Measurements from ENCODE around the gene UBE2M.

UBE2M gene

GRCh38 chr19:58538257-58539168, 19.9 kb downstream of the UBE2M start:
- DNase-seq: no peak

- DNase-seq: no peak
These were observed 21.3 kb downstream of the UBE2M start for GRCh38 chr19:58536852-58537798.

- DNase-seq: no peak
These were observed 22.6 kb downstream of the UBE2M start for GRCh38 chr19:58535857-58536256.

GRCh38 chr19:58531034-58531840, 27.2 kb downstream of the UBE2M start:
- DNase-seq: no peak

- no peak for DNase-seq
These were observed 29.0 kb downstream of the UBE2M start for GRCh38 chr19:58529405-58529804.

- DNase-seq: no peak
These were observed 35.7 kb downstream of the UBE2M start for GRCh38 chr19:58522709-58523108.

GRCh38 chr19:58521651-58522050, 36.8 kb downstream of the UBE2M start:
- DNase-seq: no peak

- no peak for DNase-seq
These were observed 38.2 kb downstream of the UBE2M start for GRCh38 chr19:58520257-58520599.

- DNase-seq: peak; percentile 78 to 81
These were observed 38.8 kb downstream of the UBE2M start, which contains the start of gene ZBTB45 for GRCh38 chr19:58519355-58520256. TSS of gene ZBTB45 (minus strand) at chr19:58519810. CDS start at chr19:58517673, 2,137 bp downstream.

- DNase-seq: peak; percentile 34 to 46
These were observed 39.4 kb downstream of the UBE2M start for GRCh38 chr19:58519087-58519354.

GRCh38 chr19:58518256-58519086, 39.9 kb downstream of the UBE2M start:
- DNase-seq: no peak

GRCh38 chr19:58516964-58517833, 41.2 kb downstream of the UBE2M start:
- DNase-seq: no peak

GRCh38 chr19:58516246-58516836, 42.1 kb downstream of the UBE2M start:
- DNase-seq: no peak

GRCh38 chr19:58515259-58515658, 43.2 kb downstream of the UBE2M start:
- no peak for DNase-seq

- no peak for DNase-seq
These were observed 43.8 kb downstream of the UBE2M start for GRCh38 chr19:58514564-58515022.

GRCh38 chr19:58513694-58514563, 44.5 kb downstream of the UBE2M start:
- DNase-seq: peak; percentile 88 to 92

GRCh38 chr19:58513213-58513693, 45.2 kb downstream of the UBE2M start:
- no peak for DNase-seq
